Left lung (tissue), 10 donors: ENCODE data around the gene GLRA1. TPM values are rescaled to one million over a fixed set of nuclear protein-coding genes. Genes with fewer than 3 reads are reported as not detected.

Experiments used
- ATAC-seq: fragments of 200-7000 bp; cut with Tn5 transposase; one replicate; pipeline ENCODE4 v1.9.1; 2020; ENCODE audit warnings: moderate library complexity
- DNase-seq, 4 donors: peaks; one replicate each; pipeline ENCODE4 v3.0.0-alpha.2; 2013 to 2020
- H3K27ac ChIP-seq, 2 donors: fragments of 200-600 bp; sonication (generic) in 1 of 2; one replicate each; pipeline versions ENCODE4 v1.5.0 to v1.8.0; 2020 to 2021
- H3K27me3 ChIP-seq, 2 donors: fragments of 200-600 bp; sonication (generic) in 1 of 2; one replicate each; pipeline versions ENCODE4 v1.5.0 to v1.8.0; 2020 to 2021
- H3K36me3 ChIP-seq, 2 donors: fragments of 200-600 bp; sonication (generic) in 1 of 2; one replicate each; pipeline versions ENCODE4 v1.5.0 to v1.8.0; 2020 to 2021
- H3K4me1 ChIP-seq, 2 donors: fragments of 200-600 bp; one replicate each; pipeline ENCODE4 v1.8.0; 2021
- H3K4me3 ChIP-seq, 2 donors: fragments of 200-600 bp; sonication (generic) in 1 of 2; one replicate each; pipeline versions ENCODE4 v1.5.0 to v1.8.0; 2020 to 2021; ENCODE audit warnings: mild to moderate bottlenecking in 1 of 2
- H3K9me3 ChIP-seq, 2 donors: fragments of 200-600 bp; sonication (generic) in 1 of 2; one replicate each; pipeline versions ENCODE4 v1.5.0 to v1.8.0; 2020 to 2021
- CTCF ChIP-seq, 2 donors: fragments of 200-600 bp; sonication (generic) in 1 of 2; IDR thresholded peaks; one replicate each; pipeline versions ENCODE4 v1.5.0 to v1.8.0; 2021; ENCODE audit warnings: antibody characterized with exemption in 2 of 2
- intact Hi-C, 2 donors: fragments of 100-400 bp; cut with DNase I; formaldehyde crosslinking; loops; one replicate each; pipeline versions ENCODE4 v1.11.2 to v1.14.2; 2022
- polyA plus RNA-seq, 6 donors: library from polyadenylated mRNA; unstranded; fragments of 120-200 nt; gene quantifications; one replicate each; pipeline ENCODE4 v1.2.1, GENCODE V29; 2013; ENCODE audit not compliant: insufficient read length in 6 of 6
- total RNA-seq, 2 donors: library from RNA; stranded (reverse); fragmentation: NEBNext Ultra II Directional; extraction: Animal tissue kit (Norgen Biotek cat#: 25700); gene quantifications; one replicate each; pipeline ENCODE4 v1.2.1, GENCODE V29; 2021
- donor health status: DM: no; HTN: yes; CAD: no.
- donor health status: DM: no; HTN: no; CAD: no.

The GLRA1 gene
- total and polyA plus RNA-seq, 8 donors, result 0.08 to 0.10 TPM; not detected in 6

- Histone ChIP-seq H3K27me3 (no peaks in the 10 kb centered on the region), H3K36me3 (peaks cover 0 to 100% of the 10 kb centered on the region in 2 donors), H3K4me3 (no peak overlapping the region), H3K27ac (no peak overlapping the region), H3K9me3 (no peaks in the 10 kb centered on the region), H3K4me1 (no peaks in the 10 kb centered on the region)
- TF ChIP-seq CTCF (IDR thresholded peaks at IDR 0.05), result no peak
- ATAC-seq (no peak), DNase-seq (no peak)
- intact Hi-C loops, result no loop called here
These were observed 126.0 kb downstream of the GLRA1 start for GRCh38 chr5:151798674-151799073.

GRCh38 chr5:151795426-151795825 lies 129.2 kb downstream of the GLRA1 start:
- TF ChIP-seq CTCF (IDR thresholded peaks at IDR 0.05), result no peak
- Histone ChIP-seq H3K9me3 (no peaks in the 10 kb centered on the region), H3K27me3 (no peaks in the 10 kb centered on the region), H3K4me1 (no peaks in the 10 kb centered on the region), H3K4me3 (no peak overlapping the region), H3K27ac (no peak overlapping the region), H3K36me3 (peaks cover 0 to 100% of the 10 kb centered on the region in 2 donors)
- ATAC-seq (no peak), DNase-seq (no peak)
- intact Hi-C loops, result no loop called here

- no peak overlapping the region for H3K27ac ChIP-seq
- H3K4me1 ChIP-seq, result no peaks in the 10 kb centered on the region
- H3K36me3 ChIP-seq, result peaks cover 0 to 100% of the 10 kb centered on the region in 2 donors
- intact Hi-C loops, result no loop called here
- H3K4me3 ChIP-seq, result no peak overlapping the region
- no peaks in the 10 kb centered on the region for H3K27me3 ChIP-seq
- DNase-seq, result no peak
- H3K9me3 ChIP-seq, result no peaks in the 10 kb centered on the region
- TF ChIP-seq CTCF (IDR thresholded peaks at IDR 0.05), result no peak
- ATAC-seq, result no peak
These were observed 131.3 kb downstream of the GLRA1 start for GRCh38 chr5:151793358-151793757.

GRCh38 chr5:151787817-151788216 lies 136.8 kb downstream of the GLRA1 start:
- Histone ChIP-seq H3K27ac (no peak overlapping the region), H3K9me3 (no peaks in the 10 kb centered on the region), H3K4me3 (no peak overlapping the region), H3K4me1 (peaks cover 3 to 33% of the 10 kb centered on the region in 2 donors), H3K27me3 (no peaks in the 10 kb centered on the region), H3K36me3 (peaks cover 0 to 66% of the 10 kb centered on the region in 2 donors)
- intact Hi-C loops, result no loop called here
- DNase-seq (no peak), ATAC-seq (no peak)
- no peak for TF ChIP-seq CTCF (IDR thresholded peaks at IDR 0.05)

- H3K27me3 ChIP-seq, result no peaks in the 10 kb centered on the region
- H3K9me3 ChIP-seq, result no peaks in the 10 kb centered on the region
- peaks cover 3 to 40% of the 10 kb centered on the region in 2 donors for H3K4me1 ChIP-seq
- no peak overlapping the region for H3K4me3 ChIP-seq
- ATAC-seq, result no peak
- peaks cover 0 to 52% of the 10 kb centered on the region in 2 donors for H3K36me3 ChIP-seq
- DNase-seq, result no peak
- TF ChIP-seq CTCF (IDR thresholded peaks at IDR 0.05), result no peak
- no peak overlapping the region for H3K27ac ChIP-seq
- intact Hi-C loops, result no loop called here
These were observed 138.2 kb downstream of the GLRA1 start for GRCh38 chr5:151786468-151786867.
